Stimulated activated CD8-positive, alpha-beta memory T cell treated with anti-CD3 and anti-CD28 coated beads, Interleukin-15, amount 100 ng/mL, for 24 hours (primary cell): Measurements from ENCODE around the gene TTLL12.
A peak's percentile ranks its signal among the peaks of the same experiment; 100 is the strongest.

Experiments used
- DNase-seq: peaks from one replicate; pipeline ENCODE4 v3.0.0-alpha.2; 2020; ENCODE audit warnings: low read depth

The TTLL12 gene

DNA sequence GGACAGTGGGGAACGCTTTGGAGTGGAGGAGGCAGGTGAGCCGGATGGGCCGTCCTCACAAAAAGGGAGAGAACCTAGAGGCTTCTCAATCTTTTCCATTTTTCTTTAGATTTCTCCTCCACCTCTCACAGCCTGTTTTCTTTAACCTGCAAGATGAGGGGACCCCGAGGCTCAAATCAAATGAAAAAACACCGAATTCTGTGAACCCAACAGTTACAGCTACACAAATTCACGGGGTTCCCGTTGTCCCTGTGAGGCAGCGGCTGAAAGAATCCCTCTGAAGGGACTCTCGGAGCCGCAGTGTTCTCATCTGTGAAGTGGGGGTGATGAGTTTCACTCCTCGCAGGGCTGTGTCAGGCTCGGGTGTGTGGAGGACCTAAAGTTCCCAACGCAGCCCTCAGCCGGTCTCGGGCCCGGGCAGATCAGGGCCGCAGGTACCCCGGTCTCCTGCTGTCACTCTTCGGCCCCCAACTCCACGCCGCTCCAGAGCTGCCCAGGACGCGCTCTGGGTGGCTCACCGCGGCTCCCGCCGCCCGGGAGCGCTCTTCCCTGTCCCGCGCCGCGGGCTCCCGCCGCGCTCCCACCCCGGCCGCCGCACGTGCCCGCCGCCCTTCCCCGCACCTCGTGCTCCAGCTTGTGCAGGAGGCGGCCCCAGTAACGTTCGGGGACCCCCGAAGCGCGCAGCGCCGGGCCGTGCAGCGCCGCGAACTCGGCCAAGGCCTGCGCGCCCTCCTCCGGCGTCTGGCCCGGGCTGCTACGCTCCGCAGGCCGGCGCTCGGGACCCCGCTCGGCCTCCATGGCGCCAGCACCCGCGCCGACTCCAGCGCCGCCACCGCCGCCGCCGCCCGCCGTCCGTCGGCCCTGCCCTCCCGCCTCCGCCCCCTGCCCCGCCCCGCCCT is at the start of gene TTLL12:
Gene TTLL12, minus strand, starts transcription at position 863 of the 899 bp plus-strand sequence. Its CDS starts 65 bp downstream, at position 798.
- DNase-seq, result peak; percentile 32

DNA sequence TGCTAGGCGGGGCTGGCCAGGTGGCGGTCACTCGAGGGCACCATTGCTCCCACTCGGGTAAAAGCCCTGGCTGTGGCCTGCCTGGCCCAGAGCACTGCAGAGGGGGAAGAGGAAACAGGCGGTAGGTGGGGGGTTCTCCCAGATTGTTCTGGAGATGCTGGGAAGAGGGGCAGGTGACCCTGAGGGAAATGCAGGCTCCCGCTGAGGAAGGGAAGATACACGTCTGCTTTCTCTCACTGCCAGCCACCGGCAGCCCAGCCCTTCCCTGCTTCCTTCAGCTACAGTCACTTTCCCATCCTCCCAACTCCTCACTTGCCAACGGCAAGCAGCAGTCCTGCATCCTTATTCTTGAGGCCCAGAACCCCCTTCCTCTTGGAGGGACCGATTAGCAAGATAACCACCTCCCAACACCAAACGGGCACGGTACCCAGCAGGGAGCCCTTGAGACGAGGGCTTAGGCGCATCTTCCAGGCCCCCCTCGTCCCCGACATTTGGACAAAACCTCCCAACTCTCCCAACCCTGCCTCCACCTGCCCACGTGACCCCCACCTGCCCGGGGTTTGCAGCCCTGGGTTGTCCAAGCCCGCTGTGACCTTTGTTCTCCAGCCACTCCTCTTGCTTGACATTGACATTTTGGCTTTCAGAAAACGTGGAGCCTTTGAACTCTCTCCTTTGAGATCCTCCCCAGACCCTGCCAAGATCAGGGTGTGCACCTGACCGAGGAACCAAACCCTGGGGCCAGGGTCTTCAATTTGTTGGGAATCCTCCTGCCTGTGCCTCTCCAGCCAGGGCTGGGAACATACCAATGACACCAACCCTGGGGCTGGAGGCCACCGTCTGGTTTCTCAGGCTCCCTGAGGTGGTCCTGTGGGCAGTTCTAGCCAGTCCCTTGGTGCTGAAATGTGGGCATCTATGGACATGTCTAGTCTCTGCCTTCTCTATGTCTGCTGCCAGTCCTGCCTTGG is 48.8 kb upstream of the TTLL12 start:
- no peak for DNase-seq

- no peak for DNase-seq
Observed at GRCh38 chr22:43234264-43234988, 47.5 kb upstream of the TTLL12 start.

- DNase-seq, result no peak
Observed at GRCh38 chr22:43233529-43233928, 46.6 kb upstream of the TTLL12 start.

DNA sequence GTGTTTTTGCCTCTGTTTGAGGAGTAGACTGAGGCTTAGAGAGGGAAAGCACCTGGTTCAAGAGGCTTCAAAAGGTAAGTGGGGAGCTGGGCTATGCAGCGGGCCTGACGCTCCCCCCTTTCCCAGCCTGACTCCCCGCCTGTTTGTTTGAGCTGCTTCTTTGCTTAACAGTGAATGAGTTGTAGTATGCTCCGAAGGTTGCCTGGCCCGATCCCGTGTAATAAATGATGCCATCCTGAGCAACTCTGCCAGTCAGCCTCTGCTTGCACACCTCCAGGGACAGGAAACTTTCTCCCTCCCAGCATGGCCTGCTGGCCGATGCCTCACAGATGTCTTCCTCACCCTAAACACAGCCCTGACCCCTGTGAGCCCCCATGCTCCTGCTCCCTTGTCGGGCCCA is 45.5 kb upstream of the TTLL12 start:
- DNase-seq, result no peak

- no peak for DNase-seq
Observed at GRCh38 chr22:43231724-43232034, 44.7 kb upstream of the TTLL12 start.

DNA sequence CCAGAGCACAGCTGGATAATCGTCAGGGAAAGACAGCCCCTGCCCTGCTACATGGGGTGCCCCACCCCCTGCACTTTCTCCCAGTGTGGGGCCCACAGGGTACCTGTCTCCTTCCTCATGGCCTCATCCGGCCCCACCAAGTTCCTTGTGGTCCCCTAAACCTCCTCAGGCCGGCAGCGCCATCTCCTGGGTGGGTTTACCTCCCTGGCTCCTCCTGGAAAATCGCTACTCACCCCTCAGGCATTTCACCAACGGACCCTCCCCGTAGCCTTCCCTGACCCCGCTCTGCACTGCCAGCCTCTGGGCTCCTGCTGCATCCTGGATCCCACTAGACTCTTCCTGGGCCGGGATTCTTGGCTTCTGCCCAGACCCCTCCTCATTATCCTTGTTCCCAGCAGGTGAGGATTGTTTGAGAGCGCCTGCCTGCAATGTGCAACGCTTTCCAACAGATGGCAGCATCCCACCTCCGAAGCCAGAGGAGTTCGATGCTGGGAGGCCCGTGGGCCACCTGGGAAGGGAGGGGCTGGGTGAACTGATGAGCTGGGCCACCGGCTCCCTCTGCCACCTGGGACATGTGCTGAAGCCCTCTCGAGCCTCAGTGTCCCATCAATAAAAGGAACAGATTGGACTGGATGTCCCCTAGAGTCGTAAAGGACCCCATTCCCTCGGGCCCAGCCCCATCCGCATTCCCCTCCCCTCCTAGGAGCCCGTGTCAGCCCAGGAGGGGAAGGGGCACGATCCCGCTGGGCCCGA is 44.2 kb upstream of the TTLL12 start:
- peak; percentile 34 for DNase-seq

DNA sequence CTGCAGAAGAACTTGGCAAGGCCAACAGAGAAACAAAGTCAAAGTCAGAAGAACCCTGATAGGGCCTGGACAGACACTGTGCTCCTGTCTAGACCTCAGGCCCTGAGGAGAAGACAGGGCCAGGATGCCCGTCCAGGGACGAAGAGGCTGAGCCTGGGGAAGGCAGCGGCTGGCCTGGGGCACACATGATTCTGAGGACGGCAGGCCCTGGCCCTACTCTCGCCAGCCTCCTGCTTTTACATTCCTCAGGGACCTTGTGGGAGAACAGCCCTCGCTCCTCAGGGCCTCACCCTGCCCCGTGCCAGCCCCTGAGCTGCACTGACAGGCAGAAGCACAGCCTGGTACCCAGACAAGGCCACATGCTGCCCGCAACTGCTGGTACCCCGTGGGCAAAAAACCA is 43.6 kb upstream of the TTLL12 start:
- no peak for DNase-seq

DNA sequence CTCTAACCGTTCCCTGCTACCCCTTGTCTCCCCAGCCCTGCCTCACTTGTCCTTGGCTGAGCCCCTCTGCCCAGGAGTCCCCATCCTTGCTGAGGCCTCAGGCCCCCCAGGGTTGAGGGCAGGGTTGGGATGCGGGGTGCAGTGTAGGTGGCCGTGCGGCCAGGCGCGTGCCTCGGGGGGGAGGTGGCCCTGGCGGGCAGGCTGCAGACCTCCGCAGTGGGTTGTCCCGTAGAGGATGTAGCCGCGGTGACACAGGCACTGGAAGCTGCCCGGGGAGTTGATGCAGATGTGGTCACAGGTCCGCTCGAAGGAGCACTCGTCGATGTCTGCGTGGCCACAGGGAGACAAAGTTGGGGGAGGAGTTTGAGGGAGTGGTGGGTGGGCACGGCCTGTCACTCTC is 41.9 kb upstream of the TTLL12 start:
- no peak for DNase-seq

DNA sequence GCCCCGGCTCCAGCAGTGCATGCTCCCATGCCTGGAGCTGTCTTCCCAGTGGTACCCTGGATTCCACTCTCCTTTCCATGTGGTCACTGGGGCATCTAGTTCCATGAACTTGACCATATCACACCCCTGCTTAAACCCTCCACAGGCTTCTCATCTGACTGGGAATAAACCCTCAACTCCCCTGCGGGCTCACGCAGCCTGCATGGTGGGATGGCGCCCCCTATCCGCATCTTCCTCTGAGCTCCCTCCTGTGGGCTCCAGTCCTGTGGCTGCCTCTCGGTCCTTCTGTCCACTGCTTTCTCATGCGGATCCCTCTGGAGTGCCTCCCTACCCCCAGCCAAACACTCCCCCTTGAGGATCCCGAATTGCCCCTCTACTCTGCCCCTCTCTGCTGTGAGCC is 41.4 kb upstream of the TTLL12 start:
- DNase-seq, result no peak

DNA sequence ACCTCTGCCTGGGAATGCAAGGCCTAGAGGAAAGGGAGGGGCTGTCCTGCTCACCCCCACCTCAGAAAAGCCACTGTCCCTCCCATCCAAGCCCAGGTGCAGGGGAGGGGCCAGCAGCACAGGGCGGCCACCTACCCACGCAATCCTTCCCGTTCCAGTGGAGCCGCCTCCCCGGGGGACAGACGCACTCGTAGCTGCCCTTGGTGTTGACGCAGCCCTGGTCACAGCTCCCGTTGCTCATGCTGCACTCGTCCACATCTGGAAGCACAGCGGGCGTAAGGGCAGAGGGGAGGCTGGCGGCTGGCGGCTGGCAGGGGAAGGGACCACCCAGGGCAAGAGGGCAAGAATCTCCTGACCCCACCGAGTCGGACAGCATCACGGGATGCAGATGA is 40.3 kb upstream of the TTLL12 start:
- DNase-seq, result no peak

- DNase-seq, result no peak
Observed at GRCh38 chr22:43226377-43227238, 39.7 kb upstream of the TTLL12 start.

DNA sequence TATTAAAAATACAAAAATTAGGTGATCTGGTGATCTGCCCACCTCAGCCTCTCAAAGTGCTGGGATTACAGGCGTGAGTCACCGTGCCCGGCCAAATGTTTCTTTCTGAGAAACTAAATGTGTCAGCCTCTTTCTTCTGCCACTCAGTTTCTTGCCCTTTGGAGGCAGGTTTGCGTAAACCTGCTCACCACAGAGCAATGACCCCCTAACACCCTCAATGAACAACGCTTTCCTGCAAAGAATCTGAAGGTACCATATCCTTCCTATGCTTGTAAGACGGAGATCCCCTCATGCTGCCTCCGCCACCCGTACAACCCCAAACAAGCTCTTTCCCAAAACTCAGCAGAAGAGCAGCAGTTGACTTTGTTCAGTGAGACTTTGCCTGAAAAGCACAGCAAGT is 38.7 kb upstream of the TTLL12 start:
- DNase-seq, result no peak

DNA sequence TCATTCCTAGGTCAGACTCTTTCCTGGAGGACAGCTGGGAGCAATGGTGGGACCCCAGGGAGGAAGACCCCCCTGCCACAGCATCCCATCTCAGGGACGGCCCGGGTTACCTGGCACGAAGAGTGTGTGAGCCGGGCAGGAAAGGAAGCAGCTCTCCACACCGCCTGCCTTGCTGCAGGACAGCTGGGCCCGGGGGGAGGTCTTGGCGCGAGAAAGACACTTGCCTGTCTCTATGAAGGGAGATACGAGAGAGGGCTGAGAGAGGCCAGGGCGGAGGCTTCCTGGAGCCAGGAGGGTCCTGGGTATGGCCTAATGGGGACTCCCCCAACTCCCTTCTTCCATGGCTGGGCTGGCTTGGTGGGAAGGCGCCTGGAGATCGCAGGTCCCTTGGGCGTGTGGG is 36.1 kb upstream of the TTLL12 start:
- DNase-seq, result no peak

GRCh38 chr22:43222262-43222661 is 35.3 kb upstream of the TTLL12 start:
- no peak for DNase-seq

- no peak for DNase-seq
Observed at GRCh38 chr22:43220625-43221380, 33.9 kb upstream of the TTLL12 start.

DNA sequence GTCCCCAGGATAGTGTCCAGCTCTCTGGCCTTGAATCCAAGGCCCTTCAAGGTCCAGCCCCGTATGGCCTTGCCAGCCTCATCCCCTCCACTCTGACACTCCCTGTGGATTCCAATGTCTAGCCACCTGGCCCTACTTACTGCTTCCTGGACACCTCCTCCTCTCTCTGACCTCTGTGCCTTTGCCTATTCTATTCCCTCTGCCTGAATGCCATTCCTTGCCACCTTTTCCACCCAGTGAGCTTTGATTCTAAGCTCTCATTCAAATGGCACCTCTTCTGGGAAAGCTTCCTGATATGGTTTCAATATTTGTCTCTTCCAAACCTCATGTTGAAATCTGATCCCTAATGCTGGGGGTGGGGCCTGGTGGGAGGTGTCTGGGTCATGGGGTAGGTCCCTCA is 31.9 kb upstream of the TTLL12 start:
- DNase-seq, result no peak

- no peak for DNase-seq
Observed at GRCh38 chr22:43217285-43218030, 30.5 kb upstream of the TTLL12 start.

DNA sequence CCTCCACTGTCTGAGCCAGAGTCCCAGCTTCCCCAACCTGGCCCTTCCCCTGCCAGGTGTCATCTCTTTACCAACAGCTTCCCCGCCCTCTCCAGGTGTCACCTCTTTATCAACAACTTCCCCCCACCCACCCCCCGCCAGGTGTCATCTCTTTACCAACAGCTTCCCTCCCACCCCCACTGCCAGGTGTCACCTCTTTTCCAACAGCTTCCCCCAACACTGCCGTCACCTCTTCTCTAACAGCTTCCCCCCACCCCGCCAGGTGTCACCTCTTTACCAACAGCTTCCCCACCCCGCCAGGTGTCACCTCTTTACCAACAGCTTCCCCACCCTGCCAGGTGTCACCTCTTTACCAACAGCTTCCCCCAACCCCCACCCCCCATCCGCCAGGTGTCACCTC is 29.8 kb upstream of the TTLL12 start:
- DNase-seq, result no peak
